ENCODE results near the gene MANBA.

MANBA gene

DNA sequence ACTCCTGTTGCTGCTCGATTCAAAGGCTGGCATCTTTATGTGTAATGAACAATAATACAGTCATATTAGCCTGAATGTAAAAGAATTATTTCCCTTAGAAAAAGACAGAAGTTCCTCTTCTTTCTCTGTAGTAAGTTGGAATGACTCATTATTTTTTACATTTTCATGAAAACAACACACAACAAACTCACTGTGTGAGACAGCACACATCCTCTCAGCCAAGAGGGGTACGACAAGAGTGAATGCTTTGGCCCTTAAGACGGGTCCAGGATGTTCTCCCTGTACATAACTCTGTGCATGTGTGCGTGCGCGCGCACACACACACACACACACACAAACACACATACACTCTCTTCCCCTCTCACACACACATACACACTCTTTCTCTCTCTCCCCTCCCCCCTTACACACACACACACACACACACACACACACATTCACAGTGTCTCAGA is 72.8 kb downstream of the MANBA start:
- TF ChIP-seq CTCF (IDR thresholded peaks at IDR 0.05) = no peak

DNA sequence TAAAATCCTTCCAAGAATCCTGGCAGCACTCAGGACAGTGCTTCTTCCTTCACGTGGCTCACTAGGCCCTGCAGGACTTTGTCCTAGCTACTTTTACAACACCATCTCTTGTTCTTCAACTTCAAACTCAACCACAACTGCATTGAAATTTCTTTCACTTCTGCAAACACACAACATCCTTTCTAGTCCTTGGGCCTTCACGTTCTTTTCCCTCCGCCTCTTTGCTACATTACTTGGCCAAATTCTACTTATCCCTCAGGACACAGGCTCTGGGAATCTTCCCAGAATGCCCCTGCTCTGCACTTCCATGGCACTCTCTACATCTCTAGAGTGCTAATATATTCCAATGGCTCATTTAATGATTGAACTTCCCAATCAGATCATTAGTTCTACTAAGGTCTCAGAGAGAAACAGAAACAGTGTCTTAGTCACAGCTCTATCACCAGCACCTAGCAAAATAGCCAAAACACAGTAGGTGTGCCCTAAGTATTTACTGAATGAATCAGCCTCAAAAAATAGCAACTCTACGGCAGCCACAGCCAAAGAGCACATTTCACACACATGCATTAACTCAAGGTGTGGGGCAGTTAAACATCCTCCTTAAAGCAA is 73.3 kb downstream of the MANBA start:
- TF ChIP-seq CTCF (IDR thresholded peaks at IDR 0.05) = no peak

- TF ChIP-seq CTCF (IDR thresholded peaks at IDR 0.05) = no peak
These were observed 75.0 kb downstream of the MANBA start for GRCh38 chr4:102685768-102686167.

DNA sequence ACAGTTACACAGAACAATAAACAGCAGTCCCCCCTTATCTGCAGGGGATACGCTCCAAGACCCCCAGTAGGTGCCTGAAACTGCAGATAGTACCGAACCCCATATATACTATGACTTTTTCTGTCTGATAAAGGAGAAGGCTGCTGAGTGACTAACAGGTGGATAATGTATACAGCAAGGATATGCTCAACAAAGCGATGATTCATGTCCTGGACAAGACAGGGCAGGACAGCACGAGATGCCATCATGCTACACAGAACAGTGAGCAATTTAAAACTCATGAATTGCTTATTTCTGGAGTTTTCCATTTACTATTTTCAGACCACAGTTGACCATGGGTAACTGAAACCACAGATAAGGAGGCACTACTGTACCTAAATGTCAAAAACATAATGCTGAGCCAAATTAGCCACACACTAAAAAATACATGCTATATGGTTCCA is 76.1 kb downstream of the MANBA start:
- TF ChIP-seq CTCF (IDR thresholded peaks at IDR 0.05) = no peak

DNA sequence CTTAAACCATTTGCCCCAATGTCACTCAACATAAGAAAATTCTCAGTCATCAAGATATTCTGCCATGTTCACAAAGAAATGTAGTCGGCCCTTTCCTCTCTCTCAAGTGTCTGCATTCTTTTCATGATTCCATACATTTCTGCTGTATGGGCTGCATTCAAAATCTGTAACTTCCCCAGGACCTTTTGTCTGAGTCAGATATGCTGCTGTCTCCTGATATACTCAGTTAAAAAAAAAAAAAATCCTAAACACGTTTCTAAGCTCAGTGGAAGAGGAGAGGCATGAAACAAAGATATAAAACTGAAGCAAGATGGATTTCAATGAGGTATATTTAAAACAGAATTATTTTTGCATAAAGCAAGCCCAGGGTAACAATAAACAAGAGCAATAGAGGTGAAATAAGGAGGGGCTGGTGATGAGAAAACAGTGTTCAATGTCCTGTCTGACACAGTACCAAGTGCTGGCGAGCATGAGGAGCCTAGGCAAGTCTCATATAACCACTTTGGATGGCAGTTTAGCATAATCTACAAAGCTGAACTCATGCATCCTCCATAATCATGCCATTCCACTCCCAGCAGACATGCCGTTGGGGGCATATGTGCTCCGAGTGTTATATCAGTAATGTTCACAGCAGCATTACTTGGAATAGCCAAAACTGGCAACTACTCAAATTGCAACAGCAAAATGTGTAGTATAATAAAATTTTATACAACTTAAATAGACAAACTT is 76.7 kb downstream of the MANBA start:
- no peak for TF ChIP-seq CTCF (IDR thresholded peaks at IDR 0.05)

DNA sequence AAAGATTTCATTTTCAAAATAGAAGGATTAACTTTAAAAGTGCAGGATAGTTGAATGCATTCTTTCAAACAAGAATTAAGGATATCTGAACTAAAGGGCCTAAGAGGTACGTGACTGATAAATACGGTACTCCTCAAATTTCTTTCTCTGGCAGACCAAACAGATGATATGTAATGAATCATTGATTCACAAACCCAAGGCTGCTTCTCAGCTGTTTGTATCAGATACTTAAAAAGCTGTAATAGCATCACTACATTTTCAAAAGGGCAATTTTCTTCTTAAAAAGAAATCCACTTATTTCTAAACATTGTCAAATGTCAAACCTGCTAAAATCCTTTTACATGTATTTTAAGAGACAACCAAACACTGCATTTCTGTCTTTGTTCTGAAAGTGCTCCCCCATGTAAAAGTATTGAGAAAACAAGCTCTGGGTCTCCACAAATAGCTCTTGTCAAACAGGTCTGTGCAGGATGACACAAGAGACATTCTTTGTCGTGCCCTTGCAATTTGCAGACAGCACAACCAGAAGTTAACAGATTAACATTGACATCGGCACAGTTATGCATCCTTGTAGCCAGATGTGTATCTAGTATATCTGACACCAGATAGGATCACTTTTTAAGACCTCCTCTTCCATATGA is 82.0 kb downstream of the MANBA start:
- TF ChIP-seq CTCF (IDR thresholded peaks at IDR 0.05) = no peak

GRCh38 chr4:102678107-102678506 is 82.7 kb downstream of the MANBA start:
- TF ChIP-seq CTCF (IDR thresholded peaks at IDR 0.05) = no peak

All from LNCAP (cell line).